HEK293T (cell line): ENCODE measurements around the gene HYCC1.

Experiments
- BHLHE40 ChIP-seq: fragments of 450-650 bp; IDR thresholded peaks from 2 replicates; pipeline ENCODE4 v1.6.1; 2016; ENCODE audit warnings: mild to moderate bottlenecking, moderate library complexity, borderline replicate concordance
- ELF4 ChIP-seq: fragments of 450-650 bp; IDR thresholded peaks from 2 replicates; pipeline ENCODE4 v1.6.1; 2017; ENCODE audit warnings: antibody characterized with exemption
- FOXA1 ChIP-seq: fragments of 450-650 bp; IDR thresholded peaks from 2 replicates; pipeline ENCODE4 v1.6.1; 2016; ENCODE audit warnings: mild to moderate bottlenecking
- FOXM1 ChIP-seq: fragments of 450-650 bp; IDR thresholded peaks from 2 replicates; pipeline ENCODE4 v1.6.1; 2017; ENCODE audit warnings: mild to moderate bottlenecking, borderline replicate concordance
- L3MBTL2 ChIP-seq: fragments of 450-650 bp; conservative IDR thresholded peaks from 2 replicates; pipeline ENCODE4 v1.6.1; 2016; ENCODE audit warnings: mild to moderate bottlenecking
- LEF1 ChIP-seq: fragments of 450-650 bp; IDR thresholded peaks from 2 replicates; pipeline ENCODE4 v1.6.1; 2017; ENCODE audit warnings: mild to moderate bottlenecking, borderline replicate concordance
- NFRKB ChIP-seq: fragments of 450-650 bp; IDR thresholded peaks from 2 replicates; pipeline ENCODE4 v1.6.1; 2016; ENCODE audit warnings: mild to moderate bottlenecking, moderate library complexity
- SP1 ChIP-seq: fragments of 450-650 bp; IDR thresholded peaks from 2 replicates; pipeline ENCODE4 v1.6.1; 2017
- SUZ12 ChIP-seq: fragments of 450-650 bp; IDR thresholded peaks from 2 replicates; pipeline ENCODE4 v1.6.1; 2016; ENCODE audit warnings: mild to moderate bottlenecking
- ZNF384 ChIP-seq: fragments of 450-650 bp; IDR thresholded peaks from 2 replicates; pipeline ENCODE4 v1.6.1; 2016

GRCh38 chr7:23013715-23014649 is at the start of gene HYCC1:
- TF ChIP-seq FOXM1 = no peak
- TF ChIP-seq SP1 = no peak
- TF ChIP-seq BHLHE40 = no peak
- no peak; the same call in 1 of the 2 replicates for TF ChIP-seq L3MBTL2
- TF ChIP-seq ELF4 = no peak
- TF ChIP-seq LEF1 = no peak
- no peak for TF ChIP-seq ZNF384
- TF ChIP-seq FOXA1 = no peak
- no peak for TF ChIP-seq NFRKB
- TF ChIP-seq SUZ12 = no peak
